ENCODE data around the gene APP. TPM values are rescaled to one million over a fixed set of nuclear protein-coding genes. Genes with fewer than 3 reads are reported as not detected.
A peak's percentile ranks its signal among the peaks of the same experiment; 100 is the strongest.

APP gene
- total and polyA plus RNA-seq, 4 donors = 86.9 to 414 (median 367) TPM

DNA sequence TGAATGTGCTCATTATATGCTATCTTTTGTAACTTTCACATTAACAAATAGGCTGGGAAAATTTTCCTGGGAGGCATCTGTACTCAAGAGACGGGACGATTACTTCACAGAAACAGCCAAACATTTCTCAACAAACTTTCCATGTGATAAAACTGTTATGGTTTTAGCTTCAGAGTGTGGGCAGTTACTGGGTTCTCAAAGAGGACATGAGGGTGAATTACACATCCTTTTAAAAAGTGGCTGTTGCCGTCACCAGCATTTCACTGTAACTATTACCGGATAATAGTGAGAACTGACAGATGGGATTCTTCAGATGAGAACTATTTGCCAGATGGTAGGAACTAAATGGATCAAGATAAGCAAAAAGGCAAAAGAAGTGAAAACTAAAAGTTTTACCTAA lies 109.1 kb downstream of the APP start:
- H3K36me3 ChIP-seq (ENCODE audit: control insufficient read depth in 4 of 4, insufficient read depth in 4 of 4, low read length in 4 of 4) = peaks cover 0 to 2% (median 0%) of the 10 kb centered on the region in 4 donors
- H3K9ac ChIP-seq (ENCODE audit: insufficient read depth in 1 of 2, low read length in 2 of 2) = no peak overlapping the region
- peak overlapping the region in 1 of 2 donors; percentile 27 for H3K27ac ChIP-seq (ENCODE audit: low read depth in 1 of 2, low read length in 1 of 2)
- no peaks in the 10 kb centered on the region for H3K27me3 ChIP-seq (ENCODE audit: control insufficient read depth in 3 of 3, insufficient read depth in 3 of 3, low read length in 2 of 3)
- H3K4me3 ChIP-seq = no peak overlapping the region
- ATAC-seq (ENCODE audit: insufficient read depth, low FRiP score) (no peak), DNase-seq (peak in 2 of 3 donors; percentile 70 to 72)
- 32 to 58% methylated on average over 4 of the region's 4 CpGs for WGBS, 2 donors
- TF ChIP-seq, protein P1, sequence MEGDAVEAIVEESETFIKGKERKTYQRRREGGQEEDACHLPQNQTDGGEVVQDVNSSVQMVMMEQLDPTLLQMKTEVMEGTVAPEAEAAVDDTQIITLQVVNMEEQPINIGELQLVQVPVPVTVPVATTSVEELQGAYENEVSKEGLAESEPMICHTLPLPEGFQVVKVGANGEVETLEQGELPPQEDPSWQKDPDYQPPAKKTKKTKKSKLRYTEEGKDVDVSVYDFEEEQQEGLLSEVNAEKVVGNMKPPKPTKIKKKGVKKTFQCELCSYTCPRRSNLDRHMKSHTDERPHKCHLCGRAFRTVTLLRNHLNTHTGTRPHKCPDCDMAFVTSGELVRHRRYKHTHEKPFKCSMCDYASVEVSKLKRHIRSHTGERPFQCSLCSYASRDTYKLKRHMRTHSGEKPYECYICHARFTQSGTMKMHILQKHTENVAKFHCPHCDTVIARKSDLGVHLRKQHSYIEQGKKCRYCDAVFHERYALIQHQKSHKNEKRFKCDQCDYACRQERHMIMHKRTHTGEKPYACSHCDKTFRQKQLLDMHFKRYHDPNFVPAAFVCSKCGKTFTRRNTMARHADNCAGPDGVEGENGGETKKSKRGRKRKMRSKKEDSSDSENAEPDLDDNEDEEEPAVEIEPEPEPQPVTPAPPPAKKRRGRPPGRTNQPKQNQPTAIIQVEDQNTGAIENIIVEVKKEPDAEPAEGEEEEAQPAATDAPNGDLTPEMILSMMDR (IDR thresholded peaks at IDR 0.05; ENCODE audit: control extremely low read depth, extremely low read depth) = no peak
- H3K4me1 ChIP-seq (ENCODE audit: control insufficient read depth in 5 of 5, insufficient read depth in 5 of 5, low read length in 5 of 5) = peaks cover 0 to 8% (median 6%) of the 10 kb centered on the region in 5 donors
- H3K9me3 ChIP-seq (ENCODE audit: control insufficient read depth in 4 of 4, insufficient read depth in 3 of 4, low read length in 3 of 4) = no peaks in the 10 kb centered on the region

DNA sequence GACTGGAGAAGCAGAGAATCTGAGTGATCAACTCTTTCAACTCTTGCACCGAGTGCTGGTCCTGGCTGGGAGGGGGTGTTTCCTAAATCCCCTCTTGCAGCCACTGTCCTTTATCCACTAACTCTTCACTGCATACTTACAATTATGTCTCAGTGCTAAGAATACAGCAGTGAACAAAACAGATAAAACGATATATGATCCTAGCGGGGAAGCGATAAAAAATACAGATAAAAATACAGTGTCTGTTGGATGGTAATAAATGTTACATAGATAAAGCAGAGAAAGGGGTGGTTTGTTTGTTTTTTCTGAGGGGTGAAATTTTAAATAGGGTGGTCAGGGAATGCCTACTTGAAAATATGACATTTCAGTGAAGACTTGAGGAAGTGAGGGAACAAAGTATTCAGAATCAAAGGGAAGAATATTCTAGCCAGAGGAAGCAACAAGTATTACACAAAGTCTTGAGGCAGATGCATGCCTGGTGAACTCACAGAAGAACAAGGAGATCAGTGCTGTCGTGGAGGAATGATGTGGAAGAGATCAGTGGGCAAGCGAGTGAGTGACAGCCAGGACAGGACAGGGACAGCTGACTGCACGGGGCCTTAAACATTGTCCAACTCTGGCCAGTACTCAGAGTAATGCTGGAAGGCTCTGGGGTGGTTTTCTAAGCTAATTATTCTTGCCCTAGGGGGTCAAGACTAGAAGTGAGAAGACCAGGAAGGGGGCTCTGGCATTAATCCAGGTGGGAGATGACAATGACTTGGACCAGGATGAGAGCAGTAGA lies 110.0 kb downstream of the APP start:
- no peak for ATAC-seq (ENCODE audit: insufficient read depth, low FRiP score)
- TF ChIP-seq, protein P1 (IDR thresholded peaks at IDR 0.05; ENCODE audit: control extremely low read depth, extremely low read depth) = no peak
- peaks cover 0 to 6% (median 6%) of the 10 kb centered on the region in 5 donors for H3K4me1 ChIP-seq (ENCODE audit: control insufficient read depth in 5 of 5, insufficient read depth in 5 of 5, low read length in 5 of 5)
- DNase-seq = no peak
- no peaks in the 10 kb centered on the region for H3K27me3 ChIP-seq (ENCODE audit: control insufficient read depth in 3 of 3, insufficient read depth in 3 of 3, low read length in 2 of 3)
- no peak overlapping the region for H3K9ac ChIP-seq (ENCODE audit: insufficient read depth in 1 of 2, low read length in 2 of 2)
- H3K36me3 ChIP-seq (ENCODE audit: control insufficient read depth in 4 of 4, insufficient read depth in 4 of 4, low read length in 4 of 4) = peaks cover 0 to 2% (median 0%) of the 10 kb centered on the region in 4 donors
- no peak overlapping the region for H3K27ac ChIP-seq (ENCODE audit: low read depth in 1 of 2, low read length in 1 of 2)
- H3K9me3 ChIP-seq (ENCODE audit: control insufficient read depth in 4 of 4, insufficient read depth in 3 of 4, low read length in 3 of 4) = no peaks in the 10 kb centered on the region
- WGBS, 2 donors = 67 to 76% methylated on average over 7 of the region's 7 CpGs
- H3K4me3 ChIP-seq = no peak overlapping the region

DNA sequence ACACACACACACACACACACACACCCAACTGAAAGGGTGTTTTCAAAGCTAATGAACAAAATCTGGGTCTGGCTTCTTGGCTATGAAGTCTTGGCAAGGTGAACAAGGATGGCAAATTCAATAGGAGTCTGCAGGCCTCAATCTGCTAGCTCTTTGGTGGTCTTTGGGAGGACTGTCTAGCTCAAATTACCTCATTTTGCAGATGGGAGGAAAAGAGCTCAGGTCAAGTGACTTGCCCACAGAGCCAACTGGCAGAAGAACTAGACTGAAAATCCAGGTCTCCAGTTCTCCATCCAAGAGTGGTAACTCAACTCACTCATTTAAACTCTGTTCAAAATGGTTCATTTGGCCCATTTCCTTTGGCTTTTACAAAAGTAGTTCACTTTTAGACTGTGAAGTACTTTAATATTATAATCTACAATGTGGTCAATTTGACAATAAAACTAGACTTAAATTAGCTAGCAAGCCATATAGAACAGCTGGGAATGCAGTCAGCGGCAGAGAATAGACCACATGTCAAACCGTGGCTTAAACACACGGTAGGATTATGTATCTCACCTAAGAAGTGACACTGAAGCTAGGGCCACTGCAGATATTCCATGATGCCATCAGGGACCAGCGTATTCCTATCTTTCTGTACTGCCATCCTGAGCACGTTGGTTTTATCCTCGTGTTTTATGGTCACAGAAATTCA lies 112.9 kb downstream of the APP start:
- Histone ChIP-seq H3K9ac (ENCODE audit: insufficient read depth in 1 of 2, low read length in 2 of 2) (no peak overlapping the region), H3K4me3 (no peak overlapping the region), H3K36me3 (ENCODE audit: control insufficient read depth in 4 of 4, insufficient read depth in 4 of 4, low read length in 4 of 4) (peaks cover 2 to 5% (median 4%) of the 10 kb centered on the region in 4 donors), H3K4me1 (ENCODE audit: control insufficient read depth in 5 of 5, insufficient read depth in 5 of 5, low read length in 5 of 5) (peaks cover 0 to 6% (median 6%) of the 10 kb centered on the region in 5 donors), H3K27me3 (ENCODE audit: control insufficient read depth in 3 of 3, insufficient read depth in 3 of 3, low read length in 2 of 3) (no peaks in the 10 kb centered on the region), H3K27ac (ENCODE audit: low read depth in 1 of 2, low read length in 1 of 2) (no peak overlapping the region), H3K9me3 (ENCODE audit: control insufficient read depth in 4 of 4, insufficient read depth in 3 of 4, low read length in 3 of 4) (no peaks in the 10 kb centered on the region)
- TF ChIP-seq, protein P1 (IDR thresholded peaks at IDR 0.05; ENCODE audit: control extremely low read depth, extremely low read depth) = no peak
- DNase-seq (no peak), ATAC-seq (ENCODE audit: insufficient read depth, low FRiP score) (no peak)
- 93 to 98% methylated on average over 6 of the region's 6 CpGs for WGBS, 2 donors

Measured in lung (tissue), 12 donors.